Stimulated activated naive CD8-positive, alpha-beta T cell treated with anti-CD3 and anti-CD28 coated beads, Interleukin-15, amount 100 ng/mL, for 72 hours (primary cell): ENCODE data around the gene MYO1A.
A peak's percentile ranks its signal among the peaks of the same experiment; 100 is the strongest.
"Not testable (repeated sequence)": the region's sequence is repeated elsewhere in the genome, so short reads cannot be mapped to it uniquely, and the experiment has no call there.

Source experiments
- ATAC-seq: fragments of 150-1000 bp; cut with Tn5 transposase; 2 replicates; pipeline ENCODE4 v1.10.0; 2021; ENCODE audit warnings: mild to moderate bottlenecking, moderate library complexity
- DNase-seq, 2 donors: peaks; one replicate each; pipeline ENCODE4 v3.0.0; 2021 to 2022
- H3K27ac Mint-ChIP-seq, 2 donors: one replicate each; pipeline ENCODE4 v1.8.0; 2022; ENCODE audit warnings: mild to moderate bottlenecking in 2 of 2, mixed read lengths in 2 of 2, moderate library complexity in 2 of 2
- H3K27me3 Mint-ChIP-seq: one replicate; pipeline ENCODE4 v1.8.0; 2022; ENCODE audit warnings: mixed read lengths
- H3K4me1 Mint-ChIP-seq: one replicate; pipeline ENCODE4 v1.8.0; 2022; ENCODE audit warnings: mild to moderate bottlenecking, mixed read lengths
- H3K4me3 Mint-ChIP-seq, 2 donors: one replicate each; pipeline ENCODE4 v1.8.0; 2022; ENCODE audit warnings: mild to moderate bottlenecking in 2 of 2, mixed read lengths in 2 of 2, moderate library complexity in 1 of 2
- H3K9me3 Mint-ChIP-seq, 2 donors: one replicate each; pipeline ENCODE4 v1.8.0; 2022; ENCODE audit warnings: mixed read lengths in 2 of 2

The MYO1A gene

GRCh38 chr12:57090490-57090889, 40.6 kb upstream of the MYO1A start:
- ATAC-seq, result no peak
- no peaks in the 10 kb centered on the region for H3K9me3 Mint-ChIP-seq
- H3K4me3 Mint-ChIP-seq, result peak overlapping the region; percentile 68 to 93
- DNase-seq, result no peak
- no peak overlapping the region for H3K27ac Mint-ChIP-seq
- H3K4me1 Mint-ChIP-seq, result peaks cover 72% of the 10 kb centered on the region
- no peaks in the 10 kb centered on the region for H3K27me3 Mint-ChIP-seq

DNA sequence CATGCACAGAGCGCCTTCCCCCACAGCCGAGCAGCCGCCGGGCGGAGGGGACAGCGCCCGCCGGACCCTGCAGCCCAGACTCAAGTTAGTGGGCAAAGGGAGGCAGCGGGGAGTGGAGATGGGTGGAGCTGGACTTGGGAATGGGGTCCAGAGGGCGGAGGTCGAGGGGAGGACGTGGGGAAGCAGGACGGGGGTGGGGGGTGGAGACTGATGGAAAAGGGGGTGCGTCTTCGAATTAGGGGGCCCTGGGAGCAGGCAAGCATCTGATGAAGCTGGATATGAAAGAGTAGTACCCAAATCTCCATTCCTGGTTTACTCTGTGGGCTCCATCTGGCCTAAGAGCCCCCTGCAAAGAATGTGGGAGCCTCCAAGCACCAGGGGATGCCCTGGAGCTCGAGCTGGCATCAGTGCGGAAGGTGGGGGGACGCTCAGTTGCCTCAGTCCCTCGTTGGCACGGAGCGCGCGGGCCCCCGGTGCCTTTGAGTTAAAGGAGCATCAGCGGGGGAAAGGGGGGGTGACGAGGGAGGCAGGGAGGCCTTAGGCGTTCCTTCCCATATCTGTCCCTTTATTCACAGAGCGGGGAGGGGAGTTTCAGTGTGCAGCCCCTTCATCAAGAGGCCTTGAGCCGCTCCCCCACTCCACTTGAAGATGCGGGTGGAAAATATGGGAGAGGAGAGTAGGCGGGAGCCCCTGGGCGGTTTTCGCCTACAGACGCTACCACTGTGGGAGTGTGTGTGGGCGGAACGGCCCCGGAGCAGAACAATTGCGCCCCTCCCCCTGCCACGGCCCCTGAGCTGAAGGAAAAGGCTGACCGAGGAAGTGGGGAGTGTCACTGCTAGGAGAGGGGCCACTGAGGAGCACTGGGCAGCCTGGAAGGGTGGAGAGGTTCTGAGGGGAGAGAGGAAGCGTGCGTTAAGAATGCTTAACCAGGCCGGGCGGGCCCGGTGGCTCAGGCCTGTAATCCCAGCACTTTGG, 39.6 kb upstream of the MYO1A start:
- Mint-ChIP-seq H3K4me1 (peaks cover 72% of the 10 kb centered on the region), H3K27ac (peak overlapping the region; percentile 92 to 94), H3K9me3 (no peaks in the 10 kb centered on the region), H3K4me3 (peak overlapping the region; percentile 95 to 99), H3K27me3 (no peaks in the 10 kb centered on the region)
- DNase-seq (peak; percentile 47 to 56), ATAC-seq (no peak)

DNA sequence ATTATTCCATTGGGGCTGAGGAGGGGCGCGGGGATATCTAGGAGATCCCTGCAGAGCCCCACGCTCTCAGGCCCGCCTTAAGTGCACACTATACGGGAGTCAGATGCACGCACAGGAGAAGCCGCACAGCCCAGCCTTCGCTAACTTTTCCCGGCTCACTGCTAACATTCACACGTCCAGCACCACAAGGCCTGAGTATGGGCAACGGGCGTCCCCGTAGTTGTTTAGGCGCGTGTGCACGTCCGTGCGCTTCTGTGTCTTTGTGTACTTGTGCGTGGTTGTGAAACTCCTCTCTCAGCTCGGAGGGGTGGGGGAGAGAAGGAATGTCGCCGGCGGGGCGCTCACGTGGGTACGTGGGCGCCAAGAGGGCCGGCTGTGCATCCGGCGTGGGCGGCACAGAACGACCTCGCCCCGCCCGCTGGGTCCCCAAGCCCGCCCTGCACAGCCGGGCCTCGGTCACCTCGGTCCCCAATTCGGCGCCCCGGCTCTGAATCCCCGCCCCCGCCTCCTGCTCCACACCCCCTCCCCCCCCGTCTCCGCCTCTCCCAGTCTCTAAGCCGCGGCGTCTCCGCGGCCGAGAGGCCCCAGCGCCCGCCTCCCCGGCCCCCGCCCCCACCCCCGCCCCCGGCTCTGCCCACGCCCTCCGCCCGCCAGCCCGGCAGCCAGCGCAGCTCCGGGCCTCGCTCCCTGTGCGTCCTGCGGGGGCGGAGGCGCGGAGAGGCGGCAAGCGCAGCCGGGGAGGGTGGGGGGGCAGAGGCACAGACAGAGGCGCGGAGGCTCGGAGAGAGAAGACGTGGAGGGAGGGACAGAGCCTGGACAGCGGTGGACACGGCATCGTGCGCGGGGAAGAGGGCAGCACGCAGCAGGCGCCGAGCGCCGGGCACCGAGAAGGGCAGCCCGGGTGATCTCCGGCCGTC, 38.7 kb upstream of the MYO1A start, which contains the start of gene NAB2:
Gene NAB2, plus strand, starts transcription at position 761 of the 917 bp plus-strand sequence. CDS start 158 bp downstream, outside the sequence.
- peak; percentile 66 for ATAC-seq

GRCh38 chr12:57087691-57088353, 37.9 kb upstream of the MYO1A start:
- ATAC-seq (peak; percentile 68), DNase-seq (peak; percentile 90 to 92)
- Mint-ChIP-seq H3K9me3 (no peaks in the 10 kb centered on the region), H3K27ac (peak overlapping the region; percentile 97 to 98), H3K4me3 (peak overlapping the region; percentile 98 to 99), H3K27me3 (no peaks in the 10 kb centered on the region), H3K4me1 (peaks cover 60% of the 10 kb centered on the region)

More for the DNA sequence above, 38.7 kb upstream of the MYO1A start, which contains the start of gene NAB2:
- Mint-ChIP-seq H3K4me3 (peak within 1 kb of the TSS; percentile 98 to 99), H3K27me3 (no peaks in the 10 kb centered on the region), H3K4me1 (peaks cover 68% of the 10 kb centered on the region), H3K27ac (peak within 1 kb of the TSS; percentile 97 to 98), H3K9me3 (no peaks in the 10 kb centered on the region)
- peak; percentile 90 to 94 for DNase-seq

DNA sequence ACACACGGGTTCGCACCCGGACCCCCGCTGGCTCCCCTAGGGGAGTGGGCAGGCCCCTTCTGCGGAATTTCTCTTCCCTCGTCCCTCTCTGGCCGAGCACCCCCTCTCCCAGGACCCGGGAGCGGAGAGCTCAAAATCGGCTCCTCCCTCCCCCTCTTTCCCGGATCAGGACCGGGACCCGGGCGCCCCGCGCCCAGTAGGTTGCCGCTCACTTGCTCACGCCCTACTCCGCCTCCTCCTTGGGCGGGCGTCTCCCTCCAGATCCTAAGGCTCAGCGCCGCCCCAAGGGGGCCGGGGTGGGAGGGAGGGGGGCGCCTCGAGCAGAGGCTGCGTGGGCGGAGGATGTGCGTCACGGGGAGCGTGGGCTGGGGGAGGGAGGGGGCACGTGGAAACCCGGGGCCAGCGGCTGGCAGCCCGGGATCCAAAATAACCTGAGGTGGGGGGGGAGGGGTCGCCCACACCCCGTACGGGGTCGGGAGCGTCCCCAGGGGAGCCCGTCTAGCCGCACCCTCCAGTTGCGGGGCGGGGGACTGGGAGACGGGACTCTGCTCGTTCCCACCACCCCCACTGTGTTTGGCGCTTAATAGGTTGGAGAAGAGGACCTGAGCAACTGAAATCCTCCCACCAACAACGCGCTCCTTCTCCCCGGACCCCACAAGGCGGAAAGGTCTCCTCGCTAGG, 37.2 kb upstream of the MYO1A start:
- H3K4me1 Mint-ChIP-seq, result peaks cover 54% of the 10 kb centered on the region
- H3K27me3 Mint-ChIP-seq, result no peaks in the 10 kb centered on the region
- H3K4me3 Mint-ChIP-seq, result peak overlapping the region; percentile 98 to 99
- no peaks in the 10 kb centered on the region for H3K9me3 Mint-ChIP-seq
- DNase-seq (peak; percentile 90), ATAC-seq (peak; percentile 57)
- peak overlapping the region; percentile 98 for H3K27ac Mint-ChIP-seq

DNA sequence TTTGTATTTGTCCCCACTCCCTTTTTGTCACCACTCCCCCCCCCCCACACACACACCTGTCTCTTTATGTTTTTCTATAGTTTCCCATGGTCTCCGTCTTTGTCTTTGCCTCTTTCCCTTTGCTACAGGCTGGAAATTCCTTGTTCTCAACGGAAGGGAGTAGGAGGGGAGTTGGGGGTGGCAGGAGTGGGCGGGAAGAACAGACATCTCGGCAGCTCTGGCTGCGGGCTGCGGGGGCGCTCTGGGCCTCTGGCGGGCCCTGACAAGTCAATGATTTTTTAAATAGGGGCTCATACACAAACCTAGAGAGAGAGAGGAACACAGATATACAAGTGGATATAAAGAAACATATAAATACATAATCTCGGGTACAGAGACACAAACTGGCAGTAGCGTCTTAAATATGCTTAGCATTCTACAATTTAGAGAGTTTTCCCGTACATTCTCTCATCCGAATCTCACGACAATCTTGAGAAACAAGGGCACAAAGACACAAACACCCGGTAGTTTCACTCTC, 36.6 kb upstream of the MYO1A start:
- ATAC-seq (no peak), DNase-seq (peak; percentile 38 to 49)
- H3K27ac Mint-ChIP-seq, result peak overlapping the region; percentile 98
- peak overlapping the region; percentile 98 to 99 for H3K4me3 Mint-ChIP-seq
- H3K9me3 Mint-ChIP-seq, result no peaks in the 10 kb centered on the region
- H3K4me1 Mint-ChIP-seq, result peaks cover 48% of the 10 kb centered on the region
- H3K27me3 Mint-ChIP-seq, result no peaks in the 10 kb centered on the region

- peak; percentile 38 to 44 for DNase-seq
- no peaks in the 10 kb centered on the region for H3K9me3 Mint-ChIP-seq
- H3K4me1 Mint-ChIP-seq, result peaks cover 44% of the 10 kb centered on the region
- peak overlapping the region; percentile 98 for H3K27ac Mint-ChIP-seq
- peak overlapping the region; percentile 98 to 99 for H3K4me3 Mint-ChIP-seq
- no peaks in the 10 kb centered on the region for H3K27me3 Mint-ChIP-seq
- no peak for ATAC-seq
Measured at GRCh38 chr12:57085999-57086492, 36.1 kb upstream of the MYO1A start.

GRCh38 chr12:57080855-57081254, 30.9 kb upstream of the MYO1A start:
- Mint-ChIP-seq H3K9me3 (no peaks in the 10 kb centered on the region), H3K27ac (no peak overlapping the region), H3K27me3 (no peaks in the 10 kb centered on the region), H3K4me3 (no peak overlapping the region), H3K4me1 (peaks cover 55% of the 10 kb centered on the region)
- DNase-seq, result no peak
- no peak for ATAC-seq

DNA sequence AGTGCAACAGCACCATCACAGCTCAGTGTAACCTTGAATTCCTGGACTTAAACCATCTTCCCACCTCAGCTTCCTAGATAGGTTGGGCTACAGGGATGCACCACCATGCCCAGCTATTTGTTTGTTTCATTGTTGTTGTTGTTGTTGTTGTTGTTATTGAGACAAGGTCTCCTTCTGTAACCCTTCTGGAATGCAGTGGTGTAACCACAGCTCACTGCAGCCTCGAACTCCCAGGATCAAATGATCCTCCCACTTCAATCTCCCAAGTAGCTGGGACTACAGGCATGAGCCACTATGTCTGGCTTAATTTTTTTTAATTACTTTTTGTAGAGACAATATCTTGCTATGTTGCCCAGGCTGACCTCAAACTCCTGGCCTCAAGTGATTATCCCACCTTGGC, 29.9 kb upstream of the MYO1A start:
- Mint-ChIP-seq H3K4me3 (peak overlapping the region in 1 of 2 donors; percentile 32), H3K9me3 (no peaks in the 10 kb centered on the region), H3K27me3 (no peaks in the 10 kb centered on the region), H3K4me1 (peaks cover 47% of the 10 kb centered on the region), H3K27ac (peak overlapping the region in 1 of 2 donors; percentile 80)
- DNase-seq (no peak), ATAC-seq (no peak)

DNA sequence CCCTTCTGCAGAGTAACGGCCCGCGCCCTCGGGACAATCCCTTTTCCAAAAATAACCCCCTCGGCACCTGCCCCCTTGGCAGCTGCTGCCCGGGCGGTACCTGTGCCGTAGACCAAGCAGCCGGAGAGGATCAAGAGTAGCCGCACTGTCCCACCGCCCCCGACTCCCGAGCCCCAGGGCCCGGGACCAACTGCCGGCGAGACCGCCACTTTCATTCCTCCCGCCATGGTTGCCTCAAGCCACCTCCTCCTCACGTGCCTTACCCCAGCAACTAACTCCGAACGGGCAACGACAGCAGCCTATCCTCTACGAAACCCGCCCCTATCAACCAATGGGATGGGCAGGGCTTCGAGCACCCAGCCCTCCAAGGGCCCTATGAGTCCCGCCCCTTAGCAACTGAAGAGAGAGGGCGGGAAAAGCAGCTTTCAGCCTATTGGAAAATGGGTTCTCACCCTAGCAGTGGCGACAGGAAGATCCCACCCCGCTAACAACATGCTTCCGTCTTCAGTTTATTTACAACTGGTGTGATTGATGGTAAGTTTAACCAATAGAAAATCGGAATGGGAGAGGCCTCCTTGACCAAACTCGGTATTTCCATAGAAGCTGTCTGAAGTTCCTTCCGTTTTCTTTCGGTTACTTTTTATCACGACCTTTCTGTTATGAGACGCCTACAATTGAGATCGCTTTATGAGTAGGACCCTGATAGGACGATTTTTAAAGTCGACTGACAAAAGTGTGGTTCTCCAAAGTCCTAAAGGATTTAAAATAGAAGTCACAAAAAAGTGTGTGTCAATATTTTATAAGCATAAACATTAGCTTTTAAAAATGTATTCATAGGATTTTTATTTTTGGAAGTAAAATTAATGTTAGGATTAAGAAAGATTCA, 28.8 kb upstream of the MYO1A start, which contains the start of gene NEMP1:
Gene NEMP1, minus strand, starts transcription at position 273 of the 886 bp plus-strand sequence. Its CDS starts 46 bp downstream, at position 227.
- H3K27ac Mint-ChIP-seq, result peak within 1 kb of the TSS; percentile 99 to 100
- H3K4me3 Mint-ChIP-seq, result peak within 1 kb of the TSS; percentile 100
- H3K4me1 Mint-ChIP-seq, result peaks cover 48% of the 10 kb centered on the region
- H3K9me3 Mint-ChIP-seq, result no peaks in the 10 kb centered on the region
- ATAC-seq (peak; percentile 97), DNase-seq (peak; percentile 94 to 98)
- H3K27me3 Mint-ChIP-seq, result no peaks in the 10 kb centered on the region

DNA sequence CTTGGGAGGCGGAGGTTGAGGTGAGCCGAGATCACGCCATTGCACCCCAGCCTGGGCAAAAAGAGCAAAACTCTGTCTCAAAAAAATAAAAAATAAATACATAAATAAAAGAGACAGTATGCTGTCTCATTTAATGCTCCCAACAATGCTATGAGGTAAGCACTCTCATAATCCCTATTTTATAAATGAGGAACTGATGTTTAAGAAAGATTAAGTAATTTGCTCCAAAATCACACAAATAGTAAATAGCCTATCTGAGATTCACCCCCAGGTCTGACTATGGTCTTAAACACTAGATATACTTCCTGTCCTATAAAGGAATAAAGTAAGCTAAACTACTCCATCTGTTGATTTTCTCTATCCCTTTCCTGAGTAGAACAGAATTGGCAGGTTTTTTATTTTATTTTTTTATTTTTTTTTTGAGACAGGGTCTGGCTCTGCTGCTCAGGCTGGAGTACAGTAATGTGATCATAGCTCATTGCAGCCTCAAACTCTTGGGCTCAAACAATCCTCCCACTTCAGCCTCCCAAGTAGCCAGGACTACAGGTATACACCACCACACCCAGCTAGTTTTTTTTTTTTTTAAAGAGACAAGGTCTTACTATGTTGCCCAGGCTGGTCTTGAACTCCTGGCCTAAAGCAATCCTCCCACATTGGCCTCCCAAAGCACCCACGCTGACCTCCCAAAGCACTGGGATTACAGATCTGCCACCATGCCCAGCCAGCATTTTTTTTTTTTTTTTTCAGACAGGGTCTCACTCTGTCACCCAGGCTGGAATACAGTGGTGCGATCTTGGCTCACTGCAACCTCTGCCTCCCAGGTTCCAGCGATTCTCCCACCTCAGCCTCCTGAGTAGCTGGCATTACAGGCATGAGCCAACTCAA, 23.9 kb upstream of the MYO1A start:
- not testable (repeated sequence) for ATAC-seq, DNase-seq, H3K27me3 Mint-ChIP-seq, H3K4me3 Mint-ChIP-seq, H3K9me3 Mint-ChIP-seq, H3K27ac Mint-ChIP-seq
- H3K4me1 Mint-ChIP-seq, result peaks cover 69% of the 10 kb centered on the region

GRCh38 chr12:57072661-57073060, 22.7 kb upstream of the MYO1A start:
- Mint-ChIP-seq H3K27ac (no peak overlapping the region), H3K27me3 (no peaks in the 10 kb centered on the region), H3K9me3 (no peaks in the 10 kb centered on the region), H3K4me1 (peaks cover 76% of the 10 kb centered on the region), H3K4me3 (peak overlapping the region in 1 of 2 donors; percentile 32)
- no peak for ATAC-seq
- no peak for DNase-seq
